AG08396 (cell line): ENCODE results near the gene MAPK11.

Experiments
- DNase-seq: peaks from one replicate; pipeline ENCODE4 v3.0.0; 2012; ENCODE audit warnings: low spot score, mixed read lengths

MAPK11 gene

GRCh38 chr22:50248196-50249081, 21.7 kb downstream of the MAPK11 start:
- DNase-seq: no peak

DNA sequence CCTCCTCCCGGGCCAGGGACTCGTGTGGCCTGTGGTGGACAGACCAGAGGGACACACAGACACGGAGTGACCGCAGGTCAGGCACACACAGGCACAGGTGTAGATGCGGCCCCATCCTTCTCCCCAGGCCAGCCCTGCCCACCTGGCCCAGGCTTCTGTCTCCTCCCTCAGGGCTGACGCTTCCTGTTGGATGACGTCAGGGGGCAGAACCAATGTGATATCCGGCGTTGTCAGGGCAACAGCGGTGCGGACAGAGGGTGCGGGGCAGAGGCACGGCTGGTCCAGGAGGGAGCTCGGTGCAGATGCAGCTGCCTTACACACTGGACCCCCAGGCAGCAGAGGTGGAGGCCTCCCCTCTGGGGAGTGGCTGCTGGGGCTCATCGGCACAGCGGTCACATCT, 22.4 kb downstream of the MAPK11 start:
- peak; percentile 62 for DNase-seq

DNA sequence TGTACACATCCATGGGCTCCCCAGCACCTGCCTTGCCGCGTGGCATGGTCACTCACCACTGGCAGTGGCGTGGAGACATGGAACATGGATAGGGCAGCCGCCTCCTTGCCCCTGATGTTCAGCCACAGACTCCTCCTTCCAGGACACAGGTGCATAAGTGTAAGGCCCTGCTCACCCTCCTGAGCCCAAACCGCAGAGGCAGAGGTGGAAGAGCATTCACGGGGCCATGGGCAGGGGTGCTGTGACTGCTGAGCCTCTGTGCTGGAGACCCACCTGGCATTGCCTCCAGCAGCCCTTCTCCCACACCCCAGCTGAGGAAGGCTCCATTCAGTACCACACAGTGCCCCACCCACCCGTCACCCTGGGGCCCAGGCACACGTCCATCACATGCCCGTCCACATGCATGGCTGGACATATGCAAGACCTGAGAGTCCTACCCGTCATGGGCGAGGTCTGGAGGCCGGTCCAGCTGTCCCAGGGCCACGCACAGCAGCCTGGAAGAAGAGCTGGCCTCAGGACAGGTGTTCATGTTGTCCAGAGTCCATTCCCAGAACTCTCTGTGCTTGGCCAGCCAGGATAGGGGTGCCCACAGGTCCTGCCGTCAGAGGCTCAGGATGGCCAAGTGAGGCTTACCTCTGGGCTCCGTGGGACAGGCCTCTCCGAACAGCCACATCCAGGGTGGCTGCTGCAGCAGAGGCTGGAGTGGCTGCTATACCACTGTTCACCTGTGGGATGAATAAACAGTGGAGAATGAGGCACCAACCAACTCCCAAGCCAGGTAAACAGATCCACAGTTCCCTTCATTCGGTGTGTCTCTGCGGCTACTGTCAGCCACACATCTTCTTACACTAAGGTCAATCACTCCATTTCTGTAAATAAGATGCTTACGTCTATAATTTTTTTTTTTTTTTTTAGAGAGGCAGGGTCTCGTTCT, 23.7 kb downstream of the MAPK11 start:
- no peak for DNase-seq

DNA sequence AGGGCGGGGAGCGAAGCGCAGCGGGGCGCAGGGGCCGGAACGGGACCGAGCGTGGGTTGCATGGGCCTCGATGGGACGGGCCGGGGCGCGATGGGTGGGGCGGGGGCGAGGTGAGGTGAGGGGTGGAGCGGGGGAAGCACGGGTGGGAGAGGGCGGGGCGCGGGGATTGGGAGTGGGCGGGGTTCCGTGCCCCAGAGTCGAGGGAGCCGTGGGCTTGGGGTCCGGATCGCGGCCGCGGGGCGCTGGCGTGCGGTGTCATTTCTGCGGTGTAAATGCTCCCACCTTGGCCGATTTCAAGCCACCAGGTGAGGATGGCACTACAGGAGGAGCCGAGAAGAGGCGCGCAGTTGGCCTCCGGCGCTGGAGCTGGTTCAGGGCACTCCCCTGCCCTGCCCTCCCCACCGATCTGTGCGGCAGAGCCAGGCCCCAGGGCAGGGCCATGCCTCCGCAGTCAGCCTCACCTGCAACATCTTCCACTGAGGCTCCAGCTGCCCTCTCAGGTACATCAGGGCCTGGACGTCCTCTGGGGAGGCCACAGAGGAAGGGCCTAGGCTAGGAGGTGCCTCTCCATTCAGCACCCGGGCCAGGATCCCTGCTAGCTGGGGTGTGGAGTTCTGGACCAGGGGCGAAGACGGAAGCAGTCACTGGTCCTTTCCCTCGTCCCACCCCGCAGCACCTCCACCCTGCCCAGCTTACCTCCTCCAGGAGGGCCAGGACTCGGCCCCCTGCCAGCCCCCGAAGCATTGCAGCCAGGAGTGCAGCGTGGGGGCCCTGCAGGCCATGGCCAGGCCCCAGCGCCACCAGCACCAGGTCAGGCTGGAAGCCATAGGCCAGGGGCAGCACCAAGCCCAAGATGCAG, 24.7 kb downstream of the MAPK11 start:
- no peak for DNase-seq

GRCh38 chr22:50244420-50245213, 25.6 kb downstream of the MAPK11 start, which contains the start of gene TUBGCP6:
Gene TUBGCP6, minus strand, starts transcription at chr22:50245023. Its CDS starts 564 bp downstream, at chr22:50244459.
- DNase-seq: peak; percentile 96

DNA sequence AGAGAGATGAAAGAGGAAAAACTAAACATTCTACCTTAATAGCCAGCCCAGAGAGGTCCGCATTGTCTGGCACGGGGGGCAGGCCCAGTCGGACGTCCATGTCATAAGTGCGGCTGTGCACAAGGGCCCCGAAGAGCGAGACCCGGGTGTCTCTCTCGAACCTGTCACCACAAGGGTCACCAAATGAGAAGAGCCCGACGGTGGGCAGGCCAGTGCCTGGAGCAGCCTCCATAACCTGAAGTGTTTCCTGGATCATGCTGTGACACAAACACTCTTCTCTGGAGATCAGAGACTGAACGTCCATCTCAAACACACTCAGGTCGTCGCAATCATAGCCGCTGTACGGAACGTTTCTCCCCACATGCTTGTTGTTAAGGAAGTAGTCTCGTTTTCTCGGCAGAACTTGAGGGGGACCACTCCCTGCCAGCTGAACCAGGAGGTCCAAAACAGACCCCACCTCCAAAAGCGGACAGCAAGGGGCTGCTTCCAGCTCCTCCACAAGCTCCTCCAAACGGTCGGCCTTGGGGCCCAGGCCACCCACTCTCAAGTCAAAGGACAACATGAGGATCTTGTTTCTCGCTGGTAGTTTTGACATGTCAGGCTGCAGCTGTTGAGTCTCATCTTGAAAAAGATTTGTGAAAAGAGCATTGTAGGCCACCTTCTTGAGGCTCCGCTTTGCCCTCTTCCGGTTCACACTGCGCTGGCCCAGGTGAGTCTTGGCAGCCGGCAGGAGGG, 26.3 kb downstream of the MAPK11 start:
- DNase-seq: no peak

DNA sequence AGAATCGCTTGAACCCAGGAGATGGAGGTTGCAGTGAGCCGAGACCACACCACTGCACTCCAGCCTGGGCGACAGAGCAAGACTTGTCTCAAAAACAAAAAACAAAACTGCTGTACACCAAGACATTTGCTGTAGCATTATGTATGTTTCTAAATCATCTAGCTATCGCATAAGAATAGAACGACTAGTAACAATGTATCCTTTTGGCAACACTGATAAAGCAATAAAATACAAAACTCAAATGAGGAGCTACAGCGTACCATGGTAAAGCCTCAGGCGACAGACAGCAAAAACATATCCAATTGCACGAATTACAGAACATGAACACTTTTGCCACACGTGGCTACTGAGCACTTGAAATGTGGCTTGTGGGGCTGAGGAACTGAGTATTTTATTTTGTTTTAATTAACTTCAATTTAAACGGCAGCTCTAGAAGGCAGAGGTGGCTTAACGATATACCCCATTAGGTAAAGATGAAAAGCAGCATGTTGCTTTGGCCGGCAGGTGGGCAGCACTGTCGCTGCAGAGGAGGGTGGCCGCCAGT, 27.7 kb downstream of the MAPK11 start:
- DNase-seq: no peak

GRCh38 chr22:50238755-50239154, 31.4 kb downstream of the MAPK11 start:
- no peak for DNase-seq

DNA sequence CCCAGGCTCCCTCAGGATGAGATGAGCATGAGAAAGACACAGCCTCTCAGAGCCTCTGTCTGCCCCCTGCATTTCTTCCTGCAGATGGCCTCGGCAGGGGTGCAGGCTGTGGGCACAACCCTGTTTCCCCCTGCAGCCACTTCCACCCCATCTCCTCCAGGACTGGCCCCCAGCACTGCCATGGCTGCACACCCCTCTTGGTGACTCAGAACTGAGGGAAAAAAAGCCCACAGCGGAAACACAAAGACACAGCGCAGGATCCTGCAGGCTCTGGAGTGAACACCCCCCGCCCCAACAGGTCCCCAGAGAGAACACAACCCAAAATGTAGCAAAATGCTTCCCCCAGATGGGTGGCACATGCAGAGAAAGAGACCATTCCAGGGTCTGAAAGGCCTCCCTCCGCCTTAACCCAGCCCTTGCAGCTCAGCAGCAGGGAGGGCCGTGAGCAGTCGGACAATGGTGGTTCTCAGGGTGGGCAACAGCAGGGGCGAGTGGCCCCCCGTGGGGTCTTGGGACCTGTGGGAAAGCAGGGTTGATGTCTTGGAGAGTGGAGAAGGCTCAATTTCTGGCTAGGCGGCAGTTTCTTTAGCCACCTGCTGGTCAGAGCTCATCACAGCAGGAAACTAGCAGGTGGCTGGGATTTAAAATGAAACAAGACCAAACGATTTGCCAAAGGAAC, 33.3 kb downstream of the MAPK11 start:
- DNase-seq: no peak

DNA sequence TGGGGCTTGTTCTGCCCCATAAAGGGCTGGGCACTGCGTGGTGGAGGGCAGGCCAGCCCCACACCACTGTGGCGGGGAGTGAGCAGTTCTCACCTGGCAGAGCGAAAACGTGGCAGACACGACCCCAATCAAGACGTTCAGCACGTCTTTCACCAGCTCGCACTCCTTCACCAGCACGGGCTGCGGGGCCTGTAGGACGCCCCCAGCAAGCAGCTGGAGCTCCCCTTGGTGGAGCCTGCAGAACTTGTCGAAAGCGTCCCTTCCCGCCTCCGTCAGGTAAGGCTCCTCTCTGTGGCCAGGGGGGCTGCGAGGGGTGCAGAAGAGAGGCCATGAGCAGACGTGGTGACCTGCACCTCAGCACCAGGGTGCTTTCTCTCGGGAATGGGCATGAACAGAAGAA, 37.0 kb downstream of the MAPK11 start:
- no peak for DNase-seq

GRCh38 chr22:50232481-50233151, 37.6 kb downstream of the MAPK11 start:
- no peak for DNase-seq

DNA sequence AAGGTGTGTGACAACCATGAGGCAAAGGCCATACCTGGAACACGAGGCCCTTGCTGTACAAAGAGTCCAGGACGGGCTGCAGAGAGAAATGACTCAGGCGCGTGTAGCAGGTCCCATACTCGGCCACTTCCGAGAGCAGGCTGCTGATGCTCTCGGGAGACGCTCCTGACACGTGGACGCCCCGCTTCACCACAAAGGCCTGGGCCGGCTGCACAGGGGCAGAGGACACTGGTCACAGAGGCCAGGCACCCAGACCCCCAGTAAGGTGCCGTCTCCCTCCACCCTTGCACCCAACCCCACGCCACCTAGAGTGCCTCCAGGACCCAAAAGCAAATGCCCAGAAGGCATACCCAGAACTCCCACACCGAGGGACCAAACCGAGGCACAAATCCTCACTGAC, 40.8 kb downstream of the MAPK11 start:
- DNase-seq: no peak

- DNase-seq: no peak
These were observed 41.8 kb downstream of the MAPK11 start for GRCh38 chr22:50228366-50228765.

DNA sequence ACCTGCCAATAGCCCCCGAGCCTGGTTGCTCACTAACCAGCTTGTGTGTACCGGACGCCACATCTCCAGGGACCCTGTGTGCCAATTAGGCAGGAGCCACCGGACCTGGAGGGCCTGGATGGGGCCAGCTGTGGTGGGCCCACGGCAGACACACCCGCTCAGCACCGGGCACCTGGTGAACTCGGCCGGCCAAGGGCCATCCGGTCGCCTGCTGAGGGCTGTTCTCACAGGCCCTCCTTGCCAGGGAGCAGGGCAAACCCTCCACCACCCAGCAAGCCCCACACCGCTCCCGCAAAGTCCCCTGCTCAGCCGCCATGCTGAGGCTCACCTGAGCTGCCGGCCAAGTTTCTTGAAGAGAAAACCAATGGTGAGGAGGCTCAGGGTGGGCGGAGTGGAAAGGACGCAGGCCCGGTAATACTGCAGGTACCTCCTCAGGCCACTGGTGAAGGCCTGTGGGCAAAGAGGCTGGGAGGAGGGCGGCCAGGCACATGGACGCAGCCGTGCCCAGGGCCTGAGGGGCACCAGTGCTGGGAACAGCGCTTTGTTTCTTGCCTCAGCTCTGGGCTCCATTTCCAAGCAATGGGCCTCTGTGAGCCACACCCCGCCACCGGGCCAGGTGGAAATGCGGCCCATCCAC, 42.5 kb downstream of the MAPK11 start:
- DNase-seq: no peak

- no peak for DNase-seq
These were observed 43.4 kb downstream of the MAPK11 start for GRCh38 chr22:50226875-50227165.

- no peak for DNase-seq
These were observed 43.9 kb downstream of the MAPK11 start for GRCh38 chr22:50226063-50226874.

DNA sequence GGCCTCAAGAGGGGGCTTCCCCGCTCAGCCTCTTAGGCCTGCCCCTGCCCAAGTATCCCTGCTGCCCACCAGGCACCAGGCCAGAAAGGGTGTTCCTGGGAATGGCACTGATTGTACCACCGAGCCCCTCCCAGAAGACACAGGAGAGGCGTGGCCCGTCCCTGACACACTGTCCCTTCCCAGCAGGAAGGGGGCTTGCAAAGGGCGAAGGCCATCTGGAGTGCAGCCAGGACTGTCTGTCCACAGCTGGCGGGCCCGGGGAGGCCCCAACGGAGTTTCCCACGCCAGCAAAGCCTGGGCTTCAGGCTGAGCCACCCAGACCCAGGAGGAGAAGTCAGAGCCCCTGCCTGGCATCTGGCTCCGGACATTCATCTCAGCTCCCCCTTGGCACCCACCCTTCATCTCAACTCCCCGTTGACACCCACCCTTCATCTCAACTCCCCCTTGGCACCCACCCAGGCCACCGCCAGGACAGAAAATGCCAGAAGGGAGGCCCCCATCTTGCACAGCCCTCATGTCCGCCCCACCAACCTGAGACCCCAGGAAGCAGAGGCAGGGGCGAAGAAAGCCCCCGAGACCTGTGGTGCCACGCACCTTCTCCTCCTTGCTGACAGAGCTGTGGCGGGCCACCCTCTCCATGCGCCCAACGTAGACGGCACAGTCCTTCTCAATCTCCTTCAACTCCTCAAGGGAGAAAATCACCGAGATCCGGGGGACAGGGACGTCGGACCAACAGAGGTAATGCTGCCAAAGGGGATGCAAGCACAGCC, 44.8 kb downstream of the MAPK11 start:
- DNase-seq: no peak
